Activated CD4-positive, alpha-beta T cell treated with anti-CD3 and anti-CD28 coated beads, Interleukin-2, Interleukin-6, amounts not matched to agents 100 ng/mL and 50 ng/mL, durations not matched to agents 16 hours and 8 hours (primary cell): ENCODE measurements around the gene ROBO1.

Experiments
- DNase-seq: peaks from one replicate; pipeline ENCODE4 v3.0.0-alpha.2; 2020

The ROBO1 gene

DNA sequence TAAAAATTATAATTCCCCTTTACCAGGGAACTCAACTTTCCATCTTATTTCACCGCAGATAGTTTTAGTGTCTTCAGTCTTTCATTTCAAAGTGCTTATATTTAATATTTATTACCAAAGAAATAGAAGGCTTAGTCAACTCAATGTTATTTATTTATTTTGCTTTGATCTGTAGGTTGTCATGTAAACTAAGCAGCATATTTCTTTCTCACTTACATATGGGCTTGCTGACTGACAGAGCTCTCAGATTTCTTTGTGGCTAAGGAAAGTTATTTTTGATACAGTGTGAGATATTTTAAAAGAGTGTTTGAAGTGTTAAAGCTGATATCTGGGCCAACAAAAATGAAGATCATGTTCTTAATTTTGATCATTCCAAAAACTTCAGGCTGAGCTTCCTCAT, 331.4 kb downstream of the ROBO1 start:
- no peak for DNase-seq

DNA sequence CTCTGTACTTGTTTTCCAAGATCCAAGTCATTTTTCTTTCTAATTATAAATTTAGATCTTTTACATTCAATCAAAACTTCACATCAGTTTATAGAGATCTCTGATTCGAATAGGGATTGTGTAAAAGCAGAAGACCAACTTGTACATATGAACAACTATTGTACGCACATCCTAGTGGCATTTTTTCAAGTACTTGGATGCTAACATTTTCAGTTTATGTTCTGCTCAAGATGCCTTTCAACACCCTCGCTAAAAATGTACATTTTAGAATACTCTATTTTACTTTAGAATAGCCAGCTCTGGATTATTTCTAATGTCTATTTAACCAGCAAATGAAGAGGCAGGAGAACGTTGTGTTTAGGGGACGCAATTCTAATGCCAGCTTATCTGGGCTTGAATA, 340.7 kb downstream of the ROBO1 start:
- DNase-seq: no peak

DNA sequence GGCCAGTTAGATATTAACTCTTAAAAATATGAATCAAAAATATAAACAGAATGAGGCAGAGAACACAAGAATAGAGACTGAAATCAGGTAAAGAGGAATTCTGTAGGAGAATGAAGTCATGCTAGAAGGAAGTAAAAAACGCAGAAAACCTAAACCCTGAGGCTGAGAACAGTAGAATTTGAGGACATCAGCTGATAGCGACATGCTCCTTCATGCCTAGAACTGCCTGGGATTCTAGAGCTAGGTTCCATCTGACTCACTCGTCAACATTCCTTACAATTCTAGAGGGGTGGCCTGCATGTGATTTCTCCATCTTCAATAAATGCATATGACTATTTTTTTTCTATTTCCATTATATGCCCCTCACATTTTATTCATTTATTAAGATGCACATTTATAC, 343.0 kb downstream of the ROBO1 start:
- DNase-seq: no peak

DNA sequence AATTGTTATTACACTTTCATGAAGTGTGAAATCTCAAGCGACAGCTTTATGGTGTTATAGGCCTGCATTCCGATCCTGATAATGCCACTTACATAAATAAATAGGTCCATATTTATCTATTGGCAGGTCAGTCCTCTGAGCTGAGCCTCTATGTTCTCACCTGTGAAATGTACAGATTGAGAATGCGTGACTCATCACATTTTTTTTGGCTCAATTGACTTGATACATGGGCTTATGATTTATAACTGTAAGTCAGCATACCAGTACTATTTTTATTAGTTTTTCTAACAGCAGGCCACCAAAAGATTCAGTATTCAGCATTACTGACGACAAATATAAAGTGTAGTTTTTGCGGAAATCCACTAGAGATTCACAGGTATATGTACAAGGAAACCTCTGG, 344.4 kb downstream of the ROBO1 start:
- no peak for DNase-seq

- no peak for DNase-seq
These were observed 346.5 kb downstream of the ROBO1 start for GRCh38 chr3:79421273-79421672.

GRCh38 chr3:79418855-79419621, 348.8 kb downstream of the ROBO1 start:
- no peak for DNase-seq

DNA sequence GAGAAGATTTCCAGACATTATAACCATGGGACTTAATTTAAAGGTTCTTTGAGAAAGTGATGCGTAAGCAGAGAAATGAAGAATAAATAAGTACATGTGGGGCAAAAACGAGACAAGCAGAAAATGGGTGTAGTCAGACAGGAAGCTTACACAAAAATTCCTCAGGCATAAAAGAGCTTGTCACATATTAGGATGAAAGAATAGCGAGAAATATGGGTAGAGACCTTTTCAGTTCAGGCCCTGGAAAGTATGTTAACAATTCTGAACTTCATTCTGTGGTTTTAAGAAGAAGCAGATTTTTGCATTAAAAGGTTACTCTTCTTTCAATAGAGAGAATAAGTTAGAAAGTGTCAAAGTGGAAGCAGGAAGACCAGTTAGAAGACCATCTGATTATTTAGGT, 352.4 kb downstream of the ROBO1 start:
- no peak for DNase-seq

DNA sequence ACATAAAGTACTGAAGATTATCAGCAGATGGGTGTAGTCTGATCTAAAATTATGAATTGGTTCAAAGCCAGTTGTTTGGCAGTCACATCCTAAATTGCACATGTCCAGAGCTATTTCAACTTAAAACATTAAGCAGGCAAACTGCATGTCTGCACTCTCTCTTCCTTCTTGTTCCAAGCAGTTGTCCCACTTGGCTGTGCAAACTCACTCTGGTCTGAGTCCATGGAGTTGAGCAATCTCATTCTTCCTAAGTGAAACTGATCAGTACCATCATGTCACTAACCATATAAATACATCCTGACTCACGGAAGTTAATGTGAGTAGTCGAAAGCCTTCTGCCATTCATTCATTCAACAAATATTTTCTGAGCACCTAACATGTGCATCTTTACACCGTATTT, 353.0 kb downstream of the ROBO1 start:
- DNase-seq: no peak

DNA sequence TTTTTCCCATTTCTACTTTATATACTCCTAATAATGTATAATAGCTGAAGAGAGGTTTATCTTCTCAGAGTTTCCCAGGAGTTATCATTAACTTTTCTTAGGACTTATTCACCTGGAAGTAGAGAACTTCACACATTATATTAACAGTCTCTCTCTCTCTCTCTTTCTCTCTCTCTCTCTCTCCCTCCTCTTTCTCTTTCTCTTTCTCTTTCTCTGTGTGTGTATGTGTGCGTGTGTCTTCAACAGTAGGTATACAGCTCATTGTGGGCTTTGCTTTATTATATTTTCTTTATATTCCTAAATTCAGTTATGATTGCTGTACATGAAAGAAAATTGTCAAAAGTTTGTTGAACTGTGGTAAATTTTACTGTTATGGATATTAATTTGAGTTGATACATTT, 353.8 kb downstream of the ROBO1 start:
- DNase-seq: no peak

DNA sequence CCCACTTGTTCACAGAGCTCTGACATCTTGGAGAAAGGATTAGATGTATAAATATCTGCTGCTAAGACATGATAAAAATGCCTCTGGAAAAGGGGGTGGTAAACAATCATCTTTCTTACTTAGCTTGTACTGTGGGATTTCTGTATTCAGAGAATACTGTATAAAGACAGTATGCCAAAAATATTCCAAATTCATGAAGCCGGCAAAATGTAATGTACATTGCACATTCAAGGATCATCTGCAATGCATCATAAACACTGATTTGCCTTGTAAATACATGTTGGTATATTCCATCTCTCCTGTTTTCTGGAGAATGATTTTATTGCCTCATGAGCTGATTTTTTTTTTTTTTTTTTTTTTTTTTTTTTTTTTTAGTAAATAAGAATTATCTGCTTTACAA, 355.3 kb downstream of the ROBO1 start:
- no peak for DNase-seq

- no peak for DNase-seq
These were observed 357.2 kb downstream of the ROBO1 start for GRCh38 chr3:79410617-79411016.

GRCh38 chr3:79410136-79410535, 357.7 kb downstream of the ROBO1 start:
- DNase-seq: no peak

DNA sequence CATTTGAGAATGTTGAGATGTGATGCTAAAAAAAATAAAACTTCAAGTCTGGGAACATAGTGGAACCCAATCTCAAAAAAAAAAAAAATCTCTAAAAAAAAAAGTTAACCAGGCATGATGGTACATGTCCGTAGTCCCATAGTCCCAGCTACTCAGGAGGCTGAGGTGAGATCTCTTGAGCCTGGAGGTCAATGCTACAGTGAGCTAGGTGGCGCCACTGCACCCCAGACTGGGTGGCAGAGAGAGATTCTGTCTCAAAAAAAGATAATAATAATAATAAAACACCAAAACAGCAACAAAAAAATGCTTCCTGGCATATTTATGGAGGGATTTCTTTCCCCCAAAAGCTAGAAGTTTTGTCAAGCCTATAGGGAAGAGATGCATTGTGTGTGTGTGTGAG, 361.6 kb downstream of the ROBO1 start:
- no peak for DNase-seq

DNA sequence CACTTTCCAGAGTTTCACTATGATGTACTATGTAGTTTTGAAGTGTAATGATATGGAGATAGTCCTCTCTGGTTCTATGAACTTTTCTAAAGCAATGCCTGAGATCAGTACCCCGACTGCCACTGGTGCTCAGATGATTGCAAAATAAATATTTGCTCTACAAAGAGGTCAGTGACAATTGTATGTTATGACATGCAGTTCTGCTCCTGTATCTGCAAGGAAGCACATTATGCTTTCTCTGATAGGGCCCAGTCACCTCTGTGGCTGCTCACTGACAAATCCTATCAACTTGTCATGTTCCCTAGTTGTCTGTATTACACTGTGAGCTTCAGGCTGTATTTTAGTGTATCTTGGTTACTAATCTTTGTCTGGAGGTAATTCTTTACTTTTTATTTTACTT, 362.6 kb downstream of the ROBO1 start:
- no peak for DNase-seq

- DNase-seq: no peak
These were observed 371.2 kb downstream of the ROBO1 start for GRCh38 chr3:79396595-79396994.

- no peak for DNase-seq
These were observed 375.3 kb downstream of the ROBO1 start for GRCh38 chr3:79392479-79392878.

DNA sequence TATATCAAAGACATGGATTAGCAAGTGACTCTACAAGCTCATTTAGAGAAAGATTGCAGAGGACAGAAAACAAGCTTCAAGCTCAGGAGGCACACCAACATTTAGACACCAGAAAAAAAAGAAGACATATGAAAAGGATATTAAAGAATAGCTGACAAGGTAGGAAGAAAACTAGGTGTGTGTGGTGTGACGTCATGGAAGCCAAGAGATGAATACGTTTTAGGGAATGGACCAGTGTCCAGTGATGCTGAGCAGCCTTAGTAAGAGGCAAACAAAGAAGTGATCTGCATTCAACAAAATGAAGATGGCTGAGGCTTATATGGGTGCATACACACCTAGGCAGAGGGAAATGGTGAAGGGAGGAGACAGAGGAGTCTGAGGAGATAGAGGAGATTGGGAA, 377.4 kb downstream of the ROBO1 start:
- no peak for DNase-seq

GRCh38 chr3:79385211-79385610, 382.6 kb downstream of the ROBO1 start:
- no peak for DNase-seq

DNA sequence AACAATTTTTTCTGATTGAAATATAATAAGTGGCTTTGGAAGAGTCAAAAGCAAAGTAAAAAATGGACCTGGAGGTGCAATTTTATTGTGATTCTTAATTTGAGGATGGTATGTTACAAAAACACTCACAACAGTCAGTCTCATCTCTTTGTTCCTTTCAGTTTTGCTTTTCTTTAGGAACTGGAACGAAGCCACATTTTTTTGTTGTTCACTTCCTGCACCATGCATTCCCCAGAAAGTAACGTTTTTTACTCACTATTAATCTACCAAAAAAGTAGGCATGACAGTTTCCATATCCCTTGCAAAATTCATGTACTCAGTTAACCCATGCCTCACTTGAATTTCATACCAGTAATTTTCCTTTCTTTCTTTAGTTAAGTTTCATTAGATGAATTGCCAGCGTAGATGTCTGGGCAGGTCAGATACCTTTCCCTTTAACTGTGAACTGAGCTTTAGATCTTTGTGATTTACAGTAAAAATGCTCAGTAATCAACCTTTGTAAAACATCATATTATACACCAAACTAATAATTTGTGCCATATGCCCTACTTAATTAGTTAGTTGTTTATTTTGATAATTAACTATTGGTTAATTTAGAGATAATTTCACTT, 384.3 kb downstream of the ROBO1 start:
- DNase-seq: no peak

DNA sequence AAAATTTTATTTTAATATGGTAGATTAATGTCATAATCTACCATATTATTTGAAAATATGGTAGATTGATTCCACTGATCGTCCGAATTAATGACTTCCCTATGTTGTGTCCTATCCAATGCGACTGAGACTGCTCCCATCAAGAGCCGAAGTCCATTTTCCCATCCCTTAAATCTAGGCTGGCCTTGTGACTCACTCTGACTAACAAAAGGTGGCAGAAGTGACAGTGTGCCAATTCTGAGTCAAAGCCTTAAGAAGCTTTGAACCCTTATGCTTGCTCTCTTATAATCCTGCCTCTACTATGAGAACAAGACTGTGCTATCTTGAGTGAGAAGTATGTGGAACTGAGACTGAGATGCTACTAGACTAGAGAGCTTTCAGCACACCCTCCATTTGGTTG, 387.2 kb downstream of the ROBO1 start:
- no peak for DNase-seq

DNA sequence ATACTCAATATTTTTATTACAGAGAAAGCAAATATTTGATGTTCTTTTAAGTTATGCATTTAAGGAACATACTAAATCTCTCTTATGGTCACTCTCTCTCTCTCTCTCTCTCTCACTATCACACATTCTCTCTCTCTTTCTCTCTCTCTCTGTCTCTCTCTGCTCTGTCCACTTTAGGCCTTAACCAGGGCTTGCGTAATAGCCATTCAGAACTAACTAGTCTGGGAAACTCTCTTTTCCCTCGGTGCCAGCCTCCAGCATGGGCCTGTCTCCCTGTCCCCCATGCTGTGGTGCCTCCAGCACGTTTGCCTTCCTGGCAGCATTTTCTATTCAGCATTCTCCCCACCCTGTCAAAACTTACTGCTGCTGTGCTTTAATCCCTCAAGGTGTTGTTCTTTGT, 389.7 kb downstream of the ROBO1 start:
- DNase-seq: no peak

DNA sequence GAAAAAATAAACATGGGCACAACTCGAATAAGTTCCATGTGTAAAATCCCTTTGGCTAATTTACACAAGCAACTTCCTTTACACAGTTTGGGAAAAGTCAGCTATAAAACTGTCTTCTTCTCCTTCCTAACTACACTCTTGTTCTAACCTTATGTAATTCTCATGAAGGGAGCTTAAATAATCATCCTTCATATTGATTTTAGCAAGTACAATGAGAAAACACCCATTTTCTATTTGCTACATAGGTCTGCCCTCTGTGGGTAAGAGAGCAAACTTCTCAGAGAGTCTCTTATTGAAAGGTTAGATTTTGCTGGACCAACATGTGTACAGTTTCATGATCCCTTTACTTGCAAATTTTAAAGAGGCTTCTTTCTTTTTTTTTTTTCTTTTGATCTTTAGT, 398.5 kb downstream of the ROBO1 start:
- DNase-seq: no peak

DNA sequence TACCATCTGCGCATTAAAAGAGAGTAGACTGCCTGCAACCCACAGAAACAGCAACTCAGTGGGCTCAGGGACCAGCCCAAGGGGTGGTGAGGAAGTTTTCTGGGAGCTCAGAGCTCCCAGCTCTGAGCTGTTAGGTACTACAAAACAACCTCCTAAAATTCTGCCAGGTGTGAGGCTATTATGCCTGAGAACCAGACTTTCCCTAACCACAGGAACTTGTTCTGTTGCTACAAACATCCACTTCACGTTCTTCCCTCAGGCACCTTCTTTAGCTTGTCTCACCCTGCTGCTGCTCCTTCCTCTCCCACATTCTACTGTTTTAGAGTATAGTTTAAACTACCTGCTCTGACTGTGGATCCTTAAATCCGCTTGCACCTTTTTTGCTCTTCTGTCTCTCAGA, 399.4 kb downstream of the ROBO1 start:
- DNase-seq: no peak

DNA sequence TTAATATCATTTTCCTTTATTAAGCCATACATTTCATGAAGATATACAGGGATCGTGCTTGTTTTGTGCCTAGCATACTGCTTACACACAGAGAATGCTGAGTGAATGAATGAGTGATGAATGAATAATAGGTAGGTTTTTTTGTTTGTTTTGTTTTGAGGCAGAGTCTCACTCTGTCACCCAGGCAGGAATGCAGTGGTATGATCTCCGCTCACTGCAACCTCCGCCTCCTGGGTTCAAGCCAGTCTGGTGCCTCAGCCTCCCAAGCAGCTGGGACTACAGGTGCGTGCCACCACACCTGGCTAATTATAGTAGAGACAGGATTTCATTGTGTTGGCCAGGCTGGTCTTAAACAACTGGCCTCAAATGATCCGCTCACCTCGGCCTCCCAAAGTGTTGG, 400.0 kb downstream of the ROBO1 start:
- no peak for DNase-seq

DNA sequence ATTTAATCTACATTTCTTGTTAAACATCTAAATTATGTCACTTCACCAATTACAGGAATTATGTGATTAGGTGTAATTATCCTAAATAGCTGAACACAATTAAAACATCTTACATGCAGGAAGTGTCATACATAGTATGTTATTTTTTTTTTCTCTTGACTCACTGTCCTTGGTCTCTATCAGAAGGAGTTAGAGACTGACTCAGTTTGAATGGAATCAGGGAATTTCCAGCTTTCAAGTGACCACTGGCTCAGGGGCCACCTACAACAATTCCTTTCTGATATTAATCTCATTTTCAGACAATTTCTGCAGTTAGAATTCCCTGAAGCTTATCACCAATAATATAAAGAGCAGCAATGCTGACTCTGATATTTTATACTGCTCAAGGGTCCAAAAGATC, 400.7 kb downstream of the ROBO1 start:
- no peak for DNase-seq
